Measurements from ENCODE around the gene ZC3H12C.

ZC3H12C gene

GRCh38 chr11:110152199-110152598, 59.0 kb downstream of the ZC3H12C start:
- DNase-seq (ENCODE audit: low spot score), result no peak

- DNase-seq (ENCODE audit: low spot score), result no peak
These were observed 60.3 kb downstream of the ZC3H12C start for GRCh38 chr11:110153474-110153873.

- DNase-seq (ENCODE audit: low spot score), result no peak
These were observed 63.3 kb downstream of the ZC3H12C start for GRCh38 chr11:110156503-110156902.

- no peak for DNase-seq (ENCODE audit: low spot score)
These were observed 65.4 kb downstream of the ZC3H12C start for GRCh38 chr11:110158317-110159200.

- DNase-seq (ENCODE audit: low spot score), result no peak
These were observed 66.3 kb downstream of the ZC3H12C start for GRCh38 chr11:110159476-110159875.

- no peak for DNase-seq (ENCODE audit: low spot score)
These were observed 66.8 kb downstream of the ZC3H12C start for GRCh38 chr11:110160016-110160415.

GRCh38 chr11:110160437-110160836, 67.2 kb downstream of the ZC3H12C start:
- no peak for DNase-seq (ENCODE audit: low spot score)

GRCh38 chr11:110161061-110161460, 67.9 kb downstream of the ZC3H12C start:
- no peak for DNase-seq (ENCODE audit: low spot score)

GRCh38 chr11:110162216-110162615, 69.0 kb downstream of the ZC3H12C start:
- DNase-seq (ENCODE audit: low spot score), result no peak

GRCh38 chr11:110165039-110165925, 72.1 kb downstream of the ZC3H12C start:
- DNase-seq (ENCODE audit: low spot score), result no peak

GRCh38 chr11:110168033-110168803, 75.0 kb downstream of the ZC3H12C start:
- no peak for DNase-seq (ENCODE audit: low spot score)

GRCh38 chr11:110169738-110170137, 76.5 kb downstream of the ZC3H12C start:
- no peak for DNase-seq (ENCODE audit: low spot score)

GRCh38 chr11:110172468-110173065, 79.4 kb downstream of the ZC3H12C start:
- DNase-seq (ENCODE audit: low spot score), result no peak

- DNase-seq (ENCODE audit: low spot score), result peak; percentile 66
These were observed 80.8 kb downstream of the ZC3H12C start for GRCh38 chr11:110173811-110174644.

- DNase-seq (ENCODE audit: low spot score), result peak; percentile 19
These were observed 81.6 kb downstream of the ZC3H12C start for GRCh38 chr11:110174645-110175310.

GRCh38 chr11:110176366-110177085, 83.3 kb downstream of the ZC3H12C start:
- DNase-seq (ENCODE audit: low spot score), result no peak

- DNase-seq (ENCODE audit: low spot score), result no peak
These were observed 83.9 kb downstream of the ZC3H12C start for GRCh38 chr11:110177086-110177456.

- DNase-seq (ENCODE audit: low spot score), result no peak
These were observed 85.9 kb downstream of the ZC3H12C start for GRCh38 chr11:110179064-110179463.

- no peak for DNase-seq (ENCODE audit: low spot score)
These were observed 89.7 kb downstream of the ZC3H12C start for GRCh38 chr11:110182886-110183285.

- no peak for DNase-seq (ENCODE audit: low spot score)
These were observed 91.3 kb downstream of the ZC3H12C start for GRCh38 chr11:110184456-110184855.

Data from globus pallidus (tissue), 1 donor.